Bronchial epithelial cell (primary cell): ENCODE measurements around the gene KRT24. TPM values are rescaled to one million over a fixed set of nuclear protein-coding genes. Genes with fewer than 3 reads are reported as not detected.

Experiments used
- DNase-seq: peaks from one replicate; pipeline ENCODE4 v3.0.0-alpha.2; 2010; ENCODE audit warnings: low read depth
- FAIRE-seq: peaks from 2 replicates; lab custom pipeline; 2011; peaks lifted over from hg19 to GRCh38; lab: Jason Lieb, UNC
- H3K27me3 ChIP-seq: 2 replicates; pipeline ENCODE4 v1.5.1; 2011; ENCODE audit warnings: low read length; ENCODE audit not compliant: control insufficient read depth, insufficient read depth
- H3K36me3 ChIP-seq: 2 replicates; pipeline ENCODE4 v1.5.1; 2011; ENCODE audit warnings: low read length; ENCODE audit not compliant: control insufficient read depth, insufficient read depth
- H3K4me3 ChIP-seq: 2 replicates; pipeline ENCODE4 v1.5.1; 2011; ENCODE audit warnings: mild to moderate bottlenecking, low read depth, low read length, control low read depth
- CTCF ChIP-seq: IDR thresholded peaks from 2 replicates; pipeline ENCODE4 v1.5.1; 2011; ENCODE audit warnings: mild to moderate bottlenecking, moderate library complexity, low read length, control low read depth, inconsistent platforms; ENCODE audit not compliant: insufficient read depth, severe bottlenecking
- total RNA-seq: library from RNA; depleted of rRNA; stranded (reverse); fragments of >200 nt; gene quantifications from 2 replicates; pipeline ENCODE4 v1.2.1, GENCODE V29; 2014

The KRT24 gene
- total RNA-seq, 1 donor from 2014 or later: 1.6 TPM

GRCh38 chr17:40695874-40696472 is 7.6 kb downstream of the KRT24 start:
- H3K4me3 ChIP-seq: no peak overlapping the region
- no peak for TF ChIP-seq CTCF
- DNase-seq: no peak
- no peaks in the 10 kb centered on the region for H3K36me3 ChIP-seq
- FAIRE-seq: no peak
- peaks cover 2% of the 10 kb centered on the region for H3K27me3 ChIP-seq

GRCh38 chr17:40694584-40694983 is 9.0 kb downstream of the KRT24 start:
- no peak for TF ChIP-seq CTCF
- DNase-seq (no peak), FAIRE-seq (no peak)
- Histone ChIP-seq H3K36me3 (no peaks in the 10 kb centered on the region), H3K4me3 (no peak overlapping the region), H3K27me3 (no peaks in the 10 kb centered on the region)

GRCh38 chr17:40687106-40687505 is 16.4 kb downstream of the KRT24 start:
- FAIRE-seq (no peak), DNase-seq (no peak)
- TF ChIP-seq CTCF: no peak
- peaks cover 3% of the 10 kb centered on the region for H3K27me3 ChIP-seq
- H3K4me3 ChIP-seq: no peak overlapping the region
- no peaks in the 10 kb centered on the region for H3K36me3 ChIP-seq

- no peak for FAIRE-seq
- peak; percentile 55 for DNase-seq
- peaks cover 3% of the 10 kb centered on the region for H3K27me3 ChIP-seq
- no peaks in the 10 kb centered on the region for H3K36me3 ChIP-seq
- no peak overlapping the region for H3K4me3 ChIP-seq
- no peak for TF ChIP-seq CTCF
These were observed 17.4 kb downstream of the KRT24 start for GRCh38 chr17:40686192-40686591.

GRCh38 chr17:40680998-40681397 is 22.6 kb downstream of the KRT24 start:
- TF ChIP-seq CTCF: no peak
- Histone ChIP-seq H3K27me3 (peaks cover 5% of the 10 kb centered on the region), H3K4me3 (no peak overlapping the region), H3K36me3 (no peaks in the 10 kb centered on the region)
- DNase-seq (no peak), FAIRE-seq (no peak)

GRCh38 chr17:40679523-40679907 is 24.0 kb downstream of the KRT24 start:
- no peaks in the 10 kb centered on the region for H3K36me3 ChIP-seq
- no peak for TF ChIP-seq CTCF
- FAIRE-seq: no peak
- H3K27me3 ChIP-seq: peaks cover 3% of the 10 kb centered on the region
- no peak overlapping the region for H3K4me3 ChIP-seq
- DNase-seq: no peak
